RPMI8226 (cell line): ENCODE measurements around the gene IFIT3.
"Not testable (repeated sequence)": the region's sequence is repeated elsewhere in the genome, so short reads cannot be mapped to it uniquely, and the experiment has no call there.

Source experiments
- DNase-seq: peaks from one replicate; pipeline ENCODE4 v3.0.0-alpha.2; 2015

Gene IFIT3

DNA sequence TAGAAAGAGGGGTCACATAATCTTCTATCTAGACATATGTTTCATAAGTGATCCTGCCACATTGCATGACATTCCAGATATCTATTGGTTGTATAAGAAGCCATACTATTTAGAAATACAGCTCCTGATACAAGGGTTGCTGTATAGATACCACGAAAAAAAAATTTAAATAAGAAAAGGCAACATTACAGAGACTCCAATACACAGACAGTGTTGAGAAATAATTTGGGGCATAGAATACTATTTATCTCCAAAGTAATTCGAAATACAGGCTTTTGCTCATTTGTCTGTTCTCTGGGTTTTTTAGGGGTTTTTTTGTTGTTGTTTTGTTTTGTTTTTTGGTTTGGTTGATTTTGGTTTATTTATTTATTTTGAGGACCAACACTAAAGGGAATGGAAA is 23.4 kb upstream of the IFIT3 start:
- DNase-seq = no peak

- no peak for DNase-seq
Observed at GRCh38 chr10:89304925-89305324, 22.9 kb upstream of the IFIT3 start.

DNA sequence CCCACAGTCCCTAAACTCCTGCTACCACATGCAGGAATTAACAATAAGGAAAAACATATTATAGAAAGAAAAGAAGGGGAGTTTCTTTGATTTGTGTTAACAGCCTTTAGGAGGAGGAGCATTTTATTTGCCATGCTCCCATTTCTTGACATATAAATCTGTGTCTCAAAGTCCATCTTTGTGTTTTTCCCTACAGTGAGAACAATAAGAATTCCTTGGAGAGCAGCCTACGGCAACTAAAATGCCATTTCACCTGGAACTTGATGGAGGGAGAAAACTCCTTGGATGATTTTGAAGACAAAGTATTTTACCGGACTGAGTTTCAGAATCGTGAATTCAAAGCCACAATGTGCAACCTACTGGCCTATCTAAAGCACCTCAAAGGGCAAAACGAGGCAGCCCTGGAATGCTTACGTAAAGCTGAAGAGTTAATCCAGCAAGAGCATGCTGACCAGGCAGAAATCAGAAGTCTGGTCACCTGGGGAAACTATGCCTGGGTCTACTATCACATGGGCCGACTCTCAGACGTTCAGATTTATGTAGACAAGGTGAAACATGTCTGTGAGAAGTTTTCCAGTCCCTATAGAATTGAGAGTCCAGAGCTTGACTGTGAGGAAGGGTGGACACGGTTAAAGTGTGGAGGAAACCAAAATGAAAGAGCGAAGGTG is 21.9 kb upstream of the IFIT3 start:
- DNase-seq = no peak

GRCh38 chr10:89306434-89307268 is 21.1 kb upstream of the IFIT3 start:
- DNase-seq = no peak

DNA sequence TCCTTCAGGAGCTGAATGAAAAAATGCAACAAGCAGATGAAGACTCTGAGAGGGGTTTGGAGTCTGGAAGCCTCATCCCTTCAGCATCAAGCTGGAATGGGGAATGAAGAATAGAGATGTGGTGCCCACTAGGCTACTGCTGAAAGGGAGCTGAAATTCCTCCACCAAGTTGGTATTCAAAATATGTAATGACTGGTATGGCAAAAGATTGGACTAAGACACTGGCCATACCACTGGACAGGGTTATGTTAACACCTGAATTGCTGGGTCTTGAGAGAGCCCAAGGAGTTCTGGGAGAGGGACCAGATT is 20.6 kb upstream of the IFIT3 start:
- no peak for DNase-seq

- no peak for DNase-seq
Observed at GRCh38 chr10:89308266-89308665, 19.5 kb upstream of the IFIT3 start.

GRCh38 chr10:89308736-89309135 is 19.1 kb upstream of the IFIT3 start:
- no peak for DNase-seq

GRCh38 chr10:89309156-89310055 is 18.4 kb upstream of the IFIT3 start:
- DNase-seq = no peak

DNA sequence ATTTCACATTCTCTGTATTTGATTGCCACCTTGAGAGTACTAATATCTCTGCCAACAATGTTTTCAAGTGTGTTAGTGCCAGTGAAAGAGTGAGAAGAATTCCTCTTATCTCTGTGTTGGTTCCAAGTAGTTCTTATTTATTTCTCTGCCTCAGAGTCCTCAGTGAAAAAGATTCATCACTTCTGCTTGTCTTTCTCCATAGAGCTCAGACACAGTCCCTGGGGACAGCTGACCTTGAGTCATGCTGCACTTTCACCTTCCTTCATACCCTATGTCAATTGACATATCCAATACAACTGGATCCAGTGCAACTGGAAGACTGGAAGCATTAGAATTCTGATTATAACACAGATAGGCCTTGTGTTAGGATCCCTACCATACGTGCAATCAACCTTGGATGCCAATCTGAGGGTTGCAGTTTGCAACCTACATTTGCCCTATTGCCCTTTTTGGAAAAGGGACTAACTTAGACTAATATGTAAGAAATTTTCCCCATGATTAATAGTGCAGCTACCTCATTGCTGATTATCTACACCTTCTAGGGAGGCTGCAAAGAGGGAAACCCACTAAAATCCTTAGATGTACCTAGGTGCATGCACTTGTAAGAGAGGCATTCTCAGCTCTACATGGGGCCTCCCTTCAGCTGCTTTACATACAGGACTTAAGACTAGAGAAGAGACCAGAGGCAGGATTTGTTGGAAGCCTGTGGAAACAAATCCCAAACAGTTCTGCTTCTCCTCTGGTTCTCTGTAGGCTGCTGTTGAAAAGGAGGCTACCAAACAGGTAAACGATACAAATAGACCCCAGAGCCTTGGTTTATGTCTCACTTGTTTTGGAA is 17.5 kb upstream of the IFIT3 start:
- DNase-seq = no peak

DNA sequence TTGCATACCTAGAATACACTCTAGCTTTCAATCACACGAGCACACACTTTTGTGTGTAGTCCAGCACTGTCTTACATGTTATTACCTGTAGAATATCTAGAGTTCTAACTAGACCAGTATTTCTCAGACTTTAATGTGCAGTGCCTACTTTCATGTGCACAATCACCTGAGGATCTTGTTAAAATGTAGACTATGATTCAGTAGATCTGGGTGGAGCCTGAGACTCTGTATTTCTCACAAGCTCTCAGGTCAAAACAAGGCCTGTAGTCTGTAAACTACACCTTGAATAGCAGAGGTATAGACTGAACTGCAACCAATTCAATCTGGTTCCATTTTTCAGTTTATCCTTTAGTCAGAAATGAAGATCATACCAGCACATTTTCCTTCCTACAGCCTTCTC is 14.8 kb upstream of the IFIT3 start:
- no peak for DNase-seq

GRCh38 chr10:89314676-89315075 is 13.1 kb upstream of the IFIT3 start:
- no peak for DNase-seq

- DNase-seq = not testable (repeated sequence)
Observed at GRCh38 chr10:89318047-89318446, 9.8 kb upstream of the IFIT3 start.

GRCh38 chr10:89325081-89325480 is 2.7 kb upstream of the IFIT3 start:
- DNase-seq = not testable (repeated sequence)

DNA sequence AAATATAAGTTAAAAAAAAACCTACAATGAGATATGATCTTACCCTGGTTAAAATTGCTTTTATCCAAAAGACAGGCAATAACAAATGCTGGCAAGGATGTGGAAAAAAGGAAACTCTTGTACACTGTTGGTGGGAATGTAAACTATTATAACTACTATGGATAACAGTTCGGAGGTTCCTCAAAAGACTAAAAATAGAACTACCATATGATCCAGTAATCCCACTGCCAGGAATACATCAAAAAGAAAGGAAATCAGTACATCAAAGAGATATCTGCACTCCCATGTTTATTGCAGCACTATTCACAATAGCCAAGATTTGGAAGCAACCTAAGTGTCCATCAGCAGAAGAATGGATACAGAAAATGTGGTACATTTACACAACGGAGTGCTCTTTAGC is 1.9 kb upstream of the IFIT3 start:
- DNase-seq = not testable (repeated sequence)

GRCh38 chr10:89329151-89329550 is 1.4 kb downstream of the IFIT3 start:
- no peak for DNase-seq

DNA sequence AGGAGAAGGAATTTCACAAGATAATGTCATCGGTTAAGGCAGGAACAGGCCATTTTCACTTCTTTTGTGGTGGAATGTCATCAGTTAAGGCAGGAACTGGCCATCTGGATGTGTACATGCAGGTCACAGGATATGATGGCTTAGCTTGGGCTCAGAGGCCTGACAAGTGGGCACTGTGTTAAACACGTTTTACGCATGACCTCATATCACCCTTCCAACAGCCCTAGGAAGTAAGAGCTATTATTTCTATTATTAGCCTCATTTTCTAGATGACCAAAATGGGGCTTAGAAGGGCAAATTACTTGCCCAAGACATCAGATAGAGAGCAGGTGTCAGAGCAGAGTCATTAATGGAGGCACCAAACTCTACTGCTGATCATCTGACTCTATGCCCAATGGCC is 2.2 kb downstream of the IFIT3 start:
- not testable (repeated sequence) for DNase-seq

GRCh38 chr10:89330537-89331212 is 2.9 kb downstream of the IFIT3 start:
- DNase-seq = no peak

DNA sequence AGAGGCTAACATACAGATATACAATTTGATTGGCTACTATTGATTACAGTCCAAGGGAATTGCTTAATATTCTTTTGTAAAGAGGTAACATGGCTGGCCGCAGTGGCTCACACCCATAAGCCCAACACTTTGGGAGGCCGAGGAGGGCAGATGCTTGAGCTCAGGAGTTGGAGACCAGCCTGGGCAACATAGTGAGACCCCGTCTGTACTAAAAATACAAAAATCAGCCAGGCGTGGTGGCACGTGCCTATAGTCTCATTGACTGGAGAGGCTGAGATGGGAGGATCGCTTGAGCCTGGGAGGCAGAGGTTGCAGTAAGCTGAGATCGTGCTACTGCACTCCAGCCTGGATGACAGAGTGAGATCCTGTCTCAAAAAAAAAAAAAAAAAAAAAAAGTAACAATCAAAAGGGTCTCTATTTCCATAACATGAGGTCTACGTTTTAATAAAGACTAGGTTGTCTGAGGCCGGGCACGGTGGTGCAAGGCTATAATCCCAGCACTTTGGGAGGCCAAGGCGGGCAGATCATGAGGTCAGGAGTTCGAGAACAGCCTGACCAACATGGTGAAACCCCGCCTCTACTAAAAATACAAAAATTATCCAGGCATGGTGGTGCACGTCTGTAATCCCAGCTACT is 3.8 kb downstream of the IFIT3 start:
- not testable (repeated sequence) for DNase-seq

DNA sequence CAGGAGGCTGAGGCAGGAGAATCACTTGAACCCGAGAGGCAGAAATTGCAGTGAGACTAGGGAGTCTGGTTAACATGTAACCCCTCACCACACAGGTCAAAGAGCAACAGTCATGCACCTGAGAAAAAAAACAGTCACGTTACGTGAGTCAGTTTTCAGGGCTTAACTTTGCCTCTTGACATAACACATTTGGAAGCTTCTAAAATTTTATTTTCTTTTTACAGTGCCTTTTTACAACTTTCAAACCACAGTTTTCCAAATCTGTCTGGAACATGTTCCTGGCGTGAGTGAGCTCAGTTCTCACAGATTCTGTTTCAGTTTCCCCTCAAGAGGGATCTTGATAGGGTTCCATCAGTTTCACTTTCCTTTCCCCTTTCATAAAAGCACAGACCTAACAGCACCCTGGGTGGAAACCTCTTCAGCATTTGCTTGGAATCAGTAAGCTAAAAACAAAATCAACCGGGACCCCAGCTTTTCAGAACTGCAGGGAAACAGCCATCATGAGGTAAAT is 4.4 kb downstream of the IFIT3 start:
- DNase-seq = peak; percentile 71

DNA sequence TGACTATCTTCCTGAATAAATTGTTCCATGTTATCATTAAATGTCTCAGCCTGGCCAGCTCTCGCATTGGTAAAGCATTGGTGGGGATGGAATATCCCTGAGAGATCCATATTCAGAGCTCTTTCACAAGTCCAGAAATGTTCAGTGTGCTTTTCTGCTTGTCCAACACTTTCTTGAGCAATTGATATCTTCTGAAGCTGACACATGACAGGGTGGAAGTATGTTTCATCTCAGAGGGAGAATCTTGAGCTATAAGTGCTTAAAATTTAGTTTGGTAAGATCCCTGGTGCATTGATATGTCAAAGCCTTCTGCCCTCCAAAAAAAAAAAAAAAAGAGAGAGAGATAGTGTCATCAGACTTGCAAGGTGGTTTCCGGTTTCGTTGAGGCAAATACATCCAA is 7.4 kb downstream of the IFIT3 start:
- no peak for DNase-seq

DNA sequence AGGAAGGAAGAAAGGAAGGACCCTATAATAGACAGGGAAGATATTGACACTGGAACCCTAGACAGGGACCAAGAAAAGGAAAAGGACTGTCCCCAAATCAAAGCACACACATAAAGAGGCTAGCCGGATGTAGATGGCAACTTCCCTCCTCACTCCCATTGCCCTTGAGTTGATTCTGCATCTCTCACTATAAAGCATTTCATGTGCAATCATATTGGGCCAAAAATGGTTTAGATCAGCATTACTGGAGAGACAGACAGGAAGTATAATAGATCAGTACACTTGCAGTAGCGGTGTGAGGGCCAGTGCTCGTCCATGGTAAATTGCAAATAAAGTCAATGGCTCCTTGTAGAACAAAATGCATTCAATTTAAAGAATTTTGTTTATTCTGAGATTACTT is 8.4 kb downstream of the IFIT3 start:
- DNase-seq = no peak
